GM18505 (cell line): ENCODE results near the gene RIPK4.

Experiments
- ATAC-seq: cut with Tn5 transposase; IDR thresholded peaks from one replicate; pipeline ENCODE4 v1.9.1; 2021; ENCODE audit not compliant: unreplicated experiment
- POLR2A ChIP-seq: IDR thresholded peaks from 4 replicates; pipeline ENCODE4 v1.6.1; 2011; ENCODE audit warnings: borderline replicate concordance; ENCODE audit not compliant: insufficient read depth, insufficient read length; ENCODE audit errors: extremely low read depth

The RIPK4 gene

DNA sequence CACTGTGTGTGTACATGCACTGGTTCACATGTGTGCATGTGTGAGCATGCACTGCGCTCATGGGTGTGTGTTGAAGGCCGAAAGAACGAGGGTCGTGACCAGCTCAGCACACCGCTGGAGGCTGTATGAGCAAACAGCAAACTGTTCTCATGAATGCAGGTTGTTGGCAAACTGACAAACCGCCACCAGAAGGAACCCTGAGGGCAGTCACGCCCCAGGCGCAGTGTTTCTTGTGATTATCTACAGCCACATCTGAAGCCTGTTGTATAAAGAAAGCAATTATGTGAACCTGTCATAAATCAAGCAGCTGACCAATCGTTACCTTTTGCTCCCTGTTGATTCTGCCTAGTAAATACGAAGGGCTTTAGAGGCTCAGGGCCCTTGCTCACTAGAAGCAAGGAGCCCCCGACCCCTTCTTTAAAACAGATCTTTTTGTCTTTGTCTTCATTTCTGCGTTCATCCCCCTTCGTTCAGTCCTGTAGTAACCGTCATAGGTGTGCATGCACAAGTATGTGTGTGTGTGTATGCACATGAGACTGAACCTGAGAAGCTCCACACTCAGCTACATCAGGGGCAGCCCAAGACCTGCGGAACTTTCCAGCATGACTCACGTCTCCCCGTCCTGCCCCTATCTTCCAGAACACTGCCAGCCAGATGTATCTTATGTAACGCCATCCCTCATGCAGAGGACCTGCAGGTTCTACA is 16.8 kb upstream of the RIPK4 start:
- no peak for TF ChIP-seq POLR2A
- no peak for ATAC-seq

DNA sequence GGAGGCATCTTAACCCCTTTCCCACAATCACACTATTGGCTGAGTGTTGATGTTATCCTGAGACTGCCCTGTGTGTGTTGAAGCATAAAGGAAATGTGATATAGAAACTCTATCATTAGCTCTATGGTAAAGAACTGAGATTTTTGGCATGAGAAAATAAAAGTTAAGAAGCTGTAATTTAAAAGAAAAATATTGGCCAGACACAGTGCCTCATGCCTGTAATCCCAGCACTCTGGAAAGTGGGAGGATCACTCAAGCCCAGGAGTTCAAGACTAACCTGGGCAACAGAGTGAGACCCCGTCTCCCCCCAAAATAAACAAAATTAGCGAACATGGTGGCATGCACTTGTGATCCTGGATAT is 14.2 kb upstream of the RIPK4 start:
- TF ChIP-seq POLR2A = no peak
- no peak for ATAC-seq

DNA sequence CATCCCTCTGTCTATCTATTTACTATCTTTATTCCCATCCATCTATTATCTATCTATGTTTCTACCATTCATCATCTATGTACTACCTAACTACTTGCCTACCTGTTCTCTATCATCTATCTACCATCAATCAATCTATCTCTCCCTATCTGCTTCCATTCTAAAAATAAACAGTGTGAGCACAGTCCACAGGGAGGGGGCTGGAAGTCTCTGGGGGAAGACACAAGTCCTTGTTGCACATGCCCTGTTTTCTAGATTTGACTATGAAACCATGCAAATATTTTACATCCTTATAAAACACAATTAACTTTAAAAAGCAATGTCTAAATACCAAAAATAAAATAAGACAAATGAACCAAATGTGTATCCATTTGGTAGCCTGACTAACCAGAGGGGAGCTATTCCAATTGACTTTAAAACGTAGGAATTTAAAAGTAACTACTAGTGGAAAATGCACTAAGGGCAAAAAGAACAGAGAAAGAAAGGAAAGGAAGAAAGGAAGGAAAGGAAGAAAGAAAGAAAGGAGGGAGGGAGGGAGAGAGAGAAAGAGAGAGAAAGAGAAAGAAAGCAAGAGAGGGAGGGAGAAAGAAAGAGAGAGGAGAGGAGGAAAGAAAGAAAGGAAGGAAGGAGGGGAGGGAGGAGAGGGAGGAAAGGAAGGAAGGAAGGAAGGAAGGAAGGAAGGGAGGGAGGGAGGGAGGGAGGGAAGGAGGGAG is 13.6 kb upstream of the RIPK4 start:
- ATAC-seq = no peak

DNA sequence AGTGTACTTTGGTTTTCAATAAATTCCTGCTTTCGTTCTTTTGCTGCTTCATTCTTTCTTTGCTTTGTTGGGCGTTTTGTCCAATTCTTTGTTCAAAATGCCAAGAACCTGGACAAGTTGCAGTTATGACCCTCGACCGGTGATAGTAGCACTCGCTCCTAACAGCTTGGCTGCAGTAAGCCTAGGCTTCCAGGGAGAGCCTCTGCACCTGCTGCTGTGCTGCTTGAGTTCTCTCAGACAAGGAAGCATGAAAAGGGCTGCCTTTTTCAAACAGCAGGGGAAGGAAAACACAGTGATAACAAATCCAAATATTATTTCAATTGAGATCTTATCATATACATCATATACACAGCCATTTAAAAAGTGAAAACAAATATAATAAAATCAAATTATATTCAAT is 12.8 kb upstream of the RIPK4 start:
- no peak for TF ChIP-seq POLR2A
- ATAC-seq = no peak

More for the DNA sequence above, 13.6 kb upstream of the RIPK4 start:
- TF ChIP-seq POLR2A = no peak

DNA sequence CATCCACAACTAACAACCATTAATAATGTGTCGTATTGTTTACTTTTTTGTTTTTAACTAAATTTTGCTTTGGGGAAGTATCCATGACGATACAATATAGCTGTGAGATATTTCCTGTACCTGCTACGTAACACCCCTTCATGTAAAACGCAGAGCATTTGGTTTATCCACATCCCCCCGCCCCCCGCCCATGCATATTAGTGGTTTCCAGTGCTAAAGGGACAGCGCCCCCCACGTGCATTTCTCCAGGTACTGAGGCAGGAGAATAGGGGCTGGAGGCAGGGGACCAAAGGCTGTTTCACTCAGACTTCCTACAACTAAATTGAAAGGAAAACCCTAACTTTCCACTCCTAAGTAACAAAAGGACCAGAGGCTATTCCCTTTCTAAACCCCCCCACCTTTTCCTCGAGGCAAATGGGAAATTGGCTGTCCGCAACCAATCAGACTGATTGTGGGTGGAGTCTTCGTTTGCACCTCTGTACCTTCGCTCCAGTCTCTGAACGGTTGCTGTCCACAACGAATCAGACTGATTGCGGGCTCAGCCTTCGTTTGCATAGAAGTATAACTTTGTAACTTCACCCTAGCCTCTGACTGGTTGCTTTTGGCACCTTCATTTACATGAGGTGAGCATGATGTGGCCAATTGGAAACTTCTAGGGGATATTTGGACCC is 12.2 kb upstream of the RIPK4 start:
- no peak for TF ChIP-seq POLR2A
- no peak for ATAC-seq

DNA sequence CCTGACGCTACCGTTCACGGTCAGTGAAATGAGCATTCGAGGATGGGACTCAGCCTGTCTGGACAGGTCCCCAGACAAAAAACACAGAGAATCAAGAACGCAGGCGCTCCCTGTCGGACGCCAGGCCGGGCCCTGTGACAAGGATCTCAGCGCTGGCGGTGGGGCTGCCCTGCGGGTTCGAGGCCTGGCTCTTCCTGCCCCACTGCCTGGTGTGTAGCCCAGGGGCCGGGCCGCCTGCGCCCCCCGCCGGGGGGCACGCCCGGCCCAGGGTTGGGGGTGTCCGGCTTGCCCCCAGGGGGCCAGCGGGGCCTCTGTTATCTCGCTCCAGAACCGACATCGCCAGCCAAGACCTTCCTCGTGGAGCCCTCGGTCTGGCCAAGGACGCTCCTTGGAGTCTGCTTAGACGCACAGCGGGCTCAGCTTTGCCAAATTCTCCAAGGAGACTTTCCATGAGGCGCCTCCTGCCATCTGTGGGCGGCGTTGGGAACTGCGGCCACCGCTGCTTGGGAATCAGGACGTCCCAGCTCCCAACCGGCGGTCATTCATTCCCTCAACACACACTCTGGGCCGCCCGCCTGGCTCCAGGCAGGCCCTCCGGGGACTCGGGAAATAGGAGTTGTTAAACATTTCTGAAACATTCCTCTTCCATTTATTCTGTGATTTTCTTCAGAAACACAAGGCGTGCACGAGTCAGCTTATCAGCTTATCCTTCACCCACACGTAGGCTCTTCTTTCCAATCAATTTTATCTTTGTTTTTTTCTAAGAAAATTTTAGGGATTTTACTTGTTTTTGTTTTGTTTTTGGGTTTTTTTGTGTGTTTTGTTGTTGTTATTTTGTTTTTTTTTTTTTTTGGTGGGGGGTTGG is 11.3 kb upstream of the RIPK4 start:
- no peak for ATAC-seq
- TF ChIP-seq POLR2A = no peak

DNA sequence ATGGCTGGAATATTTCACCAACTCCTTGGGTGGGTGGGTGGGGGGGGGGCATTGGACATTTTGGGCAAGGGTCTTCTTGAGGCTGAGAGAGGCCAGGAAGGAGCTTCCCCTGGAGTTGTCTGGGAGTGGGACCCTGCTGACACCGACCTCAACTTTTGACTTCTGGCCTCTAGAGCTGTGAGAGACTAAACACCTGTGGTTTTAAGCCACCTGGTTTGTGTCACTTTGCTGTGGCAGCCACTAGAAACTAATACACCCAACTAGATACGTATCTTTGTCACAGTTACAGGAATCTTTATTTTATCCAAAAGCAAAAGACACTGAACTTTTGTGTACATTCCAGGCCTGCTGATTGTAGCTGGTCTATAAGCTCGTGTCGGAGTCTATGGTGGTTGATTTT is 9.9 kb upstream of the RIPK4 start:
- ATAC-seq = no peak
- no peak for TF ChIP-seq POLR2A

DNA sequence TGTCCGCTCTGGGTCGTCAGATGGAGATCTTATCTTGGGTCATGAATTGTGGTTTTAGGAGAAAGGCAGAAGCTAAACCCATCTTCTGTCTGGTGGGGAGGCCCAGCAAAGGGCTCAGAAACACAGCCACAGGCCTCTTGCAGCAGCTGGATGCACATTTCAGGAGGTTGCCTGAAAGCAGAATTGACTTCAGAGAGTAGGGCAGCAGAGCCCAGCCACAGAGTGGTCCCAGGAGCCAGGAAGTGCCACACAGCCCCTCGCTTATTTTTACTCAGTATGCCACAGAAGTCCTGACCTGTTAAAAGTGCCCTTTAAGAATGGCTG is 8.3 kb upstream of the RIPK4 start:
- no peak for TF ChIP-seq POLR2A
- no peak for ATAC-seq

DNA sequence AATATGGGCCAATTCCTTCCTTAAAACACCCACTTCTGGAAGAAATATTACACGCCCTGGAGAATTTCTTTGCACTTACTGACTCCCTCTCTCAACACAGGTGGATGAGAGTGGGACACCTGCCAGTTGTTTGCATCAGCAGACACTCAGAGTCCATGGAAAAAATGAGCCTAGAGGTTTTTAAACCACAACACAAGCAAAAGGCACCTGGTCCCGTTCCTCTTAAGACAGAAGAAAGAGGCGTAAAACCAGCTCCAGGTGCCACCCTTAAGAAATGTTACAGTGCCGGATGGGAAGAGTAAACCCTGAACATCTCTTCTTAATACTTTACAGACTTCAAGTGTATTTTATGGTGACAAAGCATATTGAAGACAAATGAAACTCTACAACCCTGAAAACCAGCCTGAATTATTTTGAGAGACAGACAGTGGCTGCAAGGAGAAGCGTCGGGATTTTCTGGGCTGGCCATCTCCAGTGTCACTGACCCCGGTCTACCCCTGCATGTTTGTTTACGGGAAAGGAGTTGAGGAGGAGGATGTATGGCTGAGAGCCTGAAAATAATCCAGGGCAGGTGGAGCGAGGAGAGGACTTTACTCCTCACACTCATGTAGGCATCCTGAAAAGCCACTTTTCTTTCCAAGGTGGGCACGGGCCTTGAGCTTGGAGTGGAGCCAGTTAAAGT is 7.8 kb upstream of the RIPK4 start:
- TF ChIP-seq POLR2A = no peak
- ATAC-seq = no peak

DNA sequence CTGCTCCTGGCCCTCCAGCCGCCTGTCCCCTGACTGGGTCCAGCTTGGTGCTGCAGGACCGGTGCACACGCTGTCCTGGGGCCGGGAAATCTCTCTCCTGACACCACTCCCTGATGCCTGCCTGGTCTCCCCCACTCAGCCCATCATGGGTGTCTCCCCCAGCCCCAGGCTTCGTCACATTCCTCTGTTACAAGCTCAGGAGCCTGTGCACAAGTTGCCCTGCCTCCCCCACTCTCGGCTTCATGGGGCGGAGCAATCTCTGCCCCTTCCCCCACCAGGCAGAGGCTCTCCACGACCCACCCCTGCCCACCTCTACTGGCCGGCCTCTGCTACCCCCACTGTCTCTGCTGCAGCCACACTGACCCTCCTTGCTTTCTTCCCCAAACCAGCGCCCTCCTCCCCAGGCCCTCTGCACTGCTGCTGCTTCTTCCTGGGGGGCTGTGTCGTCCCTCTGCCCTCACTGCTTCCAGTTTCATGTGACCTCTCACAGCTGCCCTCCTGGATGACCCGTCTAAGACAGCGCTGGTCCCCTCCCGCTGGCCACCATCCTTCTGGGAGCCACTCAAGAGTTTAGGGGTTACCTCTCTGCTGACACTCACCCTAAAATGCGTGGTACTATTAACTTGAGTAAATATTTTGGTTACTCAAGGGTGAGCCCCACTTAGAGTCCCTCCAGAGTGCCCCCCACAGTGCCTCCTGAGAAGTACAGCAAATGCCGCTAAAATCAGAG is 5.7 kb upstream of the RIPK4 start:
- TF ChIP-seq POLR2A = no peak
- no peak for ATAC-seq

DNA sequence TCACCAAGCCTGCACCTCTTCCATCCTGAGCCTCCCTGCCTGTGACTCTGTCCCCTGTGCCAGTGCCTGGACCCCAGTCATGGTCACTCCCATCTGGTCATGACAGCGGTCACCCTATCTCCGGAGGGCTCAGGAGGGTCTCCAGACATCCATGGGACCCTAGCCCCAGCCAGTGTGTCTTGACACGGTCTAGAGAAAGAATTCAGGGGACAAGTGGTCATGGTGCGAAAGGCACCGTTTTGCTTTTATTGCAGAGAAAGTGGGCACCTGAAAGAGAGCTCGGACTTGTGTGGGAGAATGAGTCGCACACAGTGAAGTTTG is 4.7 kb upstream of the RIPK4 start:
- no peak for TF ChIP-seq POLR2A
- no peak for ATAC-seq

DNA sequence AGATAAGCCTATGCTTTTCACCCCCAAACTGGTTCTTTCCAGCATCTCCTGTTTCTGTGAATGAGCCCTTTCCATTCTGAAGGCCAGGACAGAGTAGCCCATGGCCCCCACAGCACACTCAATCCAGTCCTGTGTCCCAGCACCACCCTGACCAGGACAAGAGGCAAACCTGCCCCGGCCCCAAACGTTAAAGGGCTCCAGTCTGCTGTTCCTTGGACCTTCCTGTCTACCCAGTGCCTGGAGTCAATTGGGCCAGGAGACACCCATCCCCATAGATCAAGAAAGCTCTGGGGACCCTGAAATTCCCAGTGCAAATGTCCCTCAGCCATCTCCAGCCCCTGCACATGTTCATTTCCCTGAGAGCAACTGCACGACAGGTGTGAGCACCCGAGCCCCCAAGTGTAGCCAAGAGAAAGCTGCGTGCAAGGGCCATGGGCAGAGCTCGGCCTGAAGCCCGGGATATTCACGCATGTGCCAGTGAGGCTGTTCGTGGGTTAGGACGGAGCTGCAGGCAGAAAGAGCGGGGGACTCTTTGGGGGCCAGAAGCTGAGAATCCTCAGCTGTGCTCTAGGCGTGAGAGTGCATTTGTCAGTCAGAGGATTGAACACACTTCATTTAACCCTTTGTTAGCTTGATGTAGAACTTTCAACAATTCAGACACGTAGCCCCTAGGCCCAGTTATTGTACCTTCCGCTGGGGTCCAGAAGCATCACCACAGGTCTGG is 4.2 kb upstream of the RIPK4 start:
- no peak for TF ChIP-seq POLR2A
- ATAC-seq = no peak
